CD8-positive, alpha-beta memory T cell (primary cell): ENCODE results near the gene VCL. TPM values are rescaled to one million over a fixed set of nuclear protein-coding genes. Genes with fewer than 3 reads are reported as not detected.

Source experiments
- CTCF ChIA-PET: fragments of 350-600 bp; sonication (Branson Sonifier 250); formaldehyde crosslinking; loops from one replicate; lab custom pipeline; 2021; ENCODE audit warnings: antibody characterized with exemption; lab: Charles Lee
- POLR2A ChIA-PET: fragments of 350-600 bp; sonication (Branson Sonifier 250); formaldehyde crosslinking; loops from one replicate; lab custom pipeline; 2021; ENCODE audit warnings: antibody characterized with exemption; lab: Charles Lee
- DNase-seq, 5 donors: peaks; one replicate each; pipeline versions ENCODE4 v3.0.0 to v3.0.0-alpha.2; 2020 to 2022; ENCODE audit warnings: mixed read lengths in 1 of 5
- H3K27ac ChIP-seq: one replicate; pipeline ENCODE4 v1.7.0; 2013; ENCODE audit warnings: low read depth, mild to moderate bottlenecking, low read length, moderate library complexity
- H3K27me3 ChIP-seq: 2 replicates; pipeline ENCODE4 v1.7.0; 2013; ENCODE audit warnings: low read length, mild to moderate bottlenecking; ENCODE audit not compliant: insufficient read depth, poor library complexity, severe bottlenecking
- H3K36me3 ChIP-seq: 2 replicates; pipeline ENCODE4 v1.7.0; 2013; ENCODE audit warnings: mild to moderate bottlenecking, low read length, moderate library complexity; ENCODE audit not compliant: insufficient read depth
- H3K4me1 ChIP-seq: 2 replicates; pipeline ENCODE4 v1.7.0; 2013; ENCODE audit warnings: mild to moderate bottlenecking, low read length, moderate library complexity; ENCODE audit not compliant: insufficient read depth
- H3K4me3 ChIP-seq: 2 replicates; pipeline ENCODE4 v1.7.0; 2013; ENCODE audit warnings: mild to moderate bottlenecking, low read length
- H3K9me3 ChIP-seq: 2 replicates; pipeline ENCODE4 v1.7.0; 2013; ENCODE audit warnings: mild to moderate bottlenecking, low read length
- H3K27ac Mint-ChIP-seq, 8 donors: one replicate each; pipeline ENCODE4 v1.8.0; 2020 to 2021; ENCODE audit warnings: mixed read lengths in 8 of 8, mild to moderate bottlenecking in 6 of 8, inconsistent platforms in 3 of 8, moderate library complexity in 3 of 8
- H3K27me3 Mint-ChIP-seq, 2 donors: one replicate each; pipeline ENCODE4 v1.8.0; 2020 to 2021; ENCODE audit warnings: mixed read lengths in 2 of 2, mild to moderate bottlenecking in 1 of 2, moderate library complexity in 1 of 2
- H3K36me3 Mint-ChIP-seq, 3 donors: one replicate each; pipeline ENCODE4 v1.8.0; 2020 to 2021; ENCODE audit warnings: mixed read lengths in 3 of 3, inconsistent platforms in 1 of 3, mild to moderate bottlenecking in 1 of 3
- H3K4me1 Mint-ChIP-seq, 3 donors: one replicate each; pipeline ENCODE4 v1.8.0; 2020 to 2021; ENCODE audit warnings: mixed read lengths in 3 of 3, inconsistent platforms in 1 of 3, mild to moderate bottlenecking in 1 of 3
- H3K4me3 Mint-ChIP-seq, 7 donors: one replicate each; pipeline ENCODE4 v1.8.0; 2020 to 2021; ENCODE audit warnings: mixed read lengths in 7 of 7, mild to moderate bottlenecking in 6 of 7, moderate library complexity in 4 of 7, inconsistent platforms in 2 of 7
- H3K9me3 Mint-ChIP-seq, 5 donors: one replicate each; pipeline ENCODE4 v1.8.0; 2020 to 2022; ENCODE audit warnings: mixed read lengths in 5 of 5, mild to moderate bottlenecking in 3 of 5, moderate library complexity in 2 of 5, inconsistent platforms in 1 of 5
- polyA plus RNA-seq: library from polyadenylated mRNA; unstranded; fragments of 300-500 nt; fragmentation: Illumina TruSeq; gene quantifications from one replicate; pipeline ENCODE4 v1.2.3, GENCODE V29; 2021
- total RNA-seq, 2 experiments: library from RNA; stranded (reverse); gene quantifications; one replicate each; pipeline ENCODE4 v1.2.3, GENCODE V29; 2021

The VCL gene
- total and polyA plus RNA-seq, 3 experiments from 2014 or later = 30.6 to 43.7 (median 31.2) TPM

DNA sequence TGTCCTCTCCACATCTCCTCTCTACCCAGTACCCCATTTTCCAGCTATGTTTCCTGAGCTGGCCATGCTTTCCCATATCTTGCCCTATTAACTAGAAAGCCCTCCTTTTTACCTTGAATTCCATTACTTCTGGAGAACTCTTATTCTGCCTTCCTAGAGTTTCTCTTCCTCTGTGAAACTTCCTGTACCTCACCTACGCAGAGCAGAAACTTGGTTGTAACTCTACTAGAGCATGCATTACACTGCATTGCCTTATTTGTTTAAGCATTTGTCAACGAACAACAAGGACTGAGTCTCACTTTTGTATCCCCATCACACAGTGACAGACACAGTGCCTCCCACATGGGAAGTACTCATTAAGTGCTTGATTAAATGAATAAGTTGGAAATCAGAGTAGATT is 36.4 kb downstream of the VCL start:
- Histone ChIP-seq H3K4me3 (no peak overlapping the region), H3K36me3 (no peaks in the 10 kb centered on the region), H3K27me3 (no peaks in the 10 kb centered on the region), H3K27ac (no peak overlapping the region), H3K9me3 (no peaks in the 10 kb centered on the region), H3K4me1 (peaks cover 17% of the 10 kb centered on the region)
- peaks cover 0 to 10% (median 2%) of the 10 kb centered on the region in 3 donors for H3K36me3 Mint-ChIP-seq
- H3K4me1 Mint-ChIP-seq = peaks cover 32 to 40% (median 39%) of the 10 kb centered on the region in 3 donors
- CTCF ChIA-PET = interaction anchor here (0.9 to 4.4 kb wide), 5 partner anchors 10 to 148 kb away, joined by 3 to 30 read pairs (median 4); no protein-coding TSS in a partner anchor
- H3K27ac Mint-ChIP-seq = peak overlapping the region; percentile 2 to 88 (median 49)
- H3K4me3 Mint-ChIP-seq = no peak overlapping the region
- DNase-seq = no peak
- H3K27me3 Mint-ChIP-seq = no peaks in the 10 kb centered on the region
- no peaks in the 10 kb centered on the region for H3K9me3 Mint-ChIP-seq
- POLR2A ChIA-PET = no interaction called here

DNA sequence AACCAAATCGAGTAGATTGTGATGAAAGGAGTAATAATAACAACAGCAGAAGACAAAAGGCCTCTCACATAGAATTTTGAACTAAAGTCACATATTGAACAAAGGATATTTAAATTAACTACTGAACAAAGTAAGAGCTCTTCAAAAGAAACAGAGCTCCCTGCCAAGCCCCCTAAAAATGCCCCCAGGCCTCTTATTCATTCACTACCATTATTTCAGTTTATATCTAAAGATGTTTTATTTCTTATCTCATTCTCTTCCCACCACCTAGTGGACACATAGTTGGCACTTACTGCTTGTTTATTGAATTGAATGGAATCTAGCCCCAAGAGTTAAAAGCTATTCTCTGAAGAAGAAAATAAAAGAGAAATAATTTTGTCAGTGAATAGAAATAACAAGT is 37.4 kb downstream of the VCL start:
- POLR2A ChIA-PET = no interaction called here
- H3K27ac Mint-ChIP-seq = peak overlapping the region; percentile 1 to 88 (median 62)

DNA sequence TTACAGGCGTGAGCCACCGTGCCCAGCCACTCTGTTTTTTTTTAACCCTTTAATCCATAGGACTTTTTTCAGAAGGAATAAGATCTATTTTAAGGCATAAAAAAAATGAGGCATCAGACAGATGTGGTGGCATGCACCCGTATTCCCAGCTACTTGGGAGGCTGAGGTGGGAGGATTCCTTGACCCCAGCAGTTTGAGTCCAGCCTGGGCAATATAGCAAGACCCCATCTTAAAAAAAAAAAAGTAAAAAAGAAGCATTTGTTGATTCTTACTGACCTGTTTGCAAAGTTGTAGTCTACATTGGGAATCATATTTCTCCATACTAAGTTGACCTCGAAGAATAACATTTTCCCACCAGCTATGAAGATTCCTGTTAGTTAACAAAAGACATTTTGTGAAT is 38.6 kb downstream of the VCL start:
- Mint-ChIP-seq H3K9me3 (no peaks in the 10 kb centered on the region), H3K4me1 (peaks cover 31 to 41% (median 31%) of the 10 kb centered on the region in 3 donors), H3K36me3 (peaks cover 0 to 6% (median 5%) of the 10 kb centered on the region in 3 donors), H3K27me3 (no peaks in the 10 kb centered on the region), H3K27ac (no peak overlapping the region), H3K4me3 (no peak overlapping the region)
- POLR2A ChIA-PET = no interaction called here
- Histone ChIP-seq H3K4me1 (peaks cover 7% of the 10 kb centered on the region), H3K27ac (no peak overlapping the region), H3K36me3 (no peaks in the 10 kb centered on the region), H3K9me3 (no peaks in the 10 kb centered on the region), H3K4me3 (no peak overlapping the region), H3K27me3 (no peaks in the 10 kb centered on the region)
- DNase-seq = no peak
- CTCF ChIA-PET = interaction anchor here (0.6 to 4.4 kb wide), 5 partner anchors 77 to 150 kb away, joined by 3 to 30 read pairs (median 6); no protein-coding TSS in a partner anchor

More for the DNA sequence above, 37.4 kb downstream of the VCL start:
- Mint-ChIP-seq H3K4me3 (no peak overlapping the region), H3K36me3 (peaks cover 0 to 10% (median 5%) of the 10 kb centered on the region in 3 donors), H3K9me3 (no peaks in the 10 kb centered on the region), H3K27me3 (no peaks in the 10 kb centered on the region), H3K4me1 (peaks cover 38 to 47% (median 39%) of the 10 kb centered on the region in 3 donors)
- Histone ChIP-seq H3K36me3 (no peaks in the 10 kb centered on the region), H3K4me1 (peaks cover 17% of the 10 kb centered on the region), H3K27me3 (no peaks in the 10 kb centered on the region), H3K9me3 (no peaks in the 10 kb centered on the region), H3K27ac (no peak overlapping the region), H3K4me3 (no peak overlapping the region)
- CTCF ChIA-PET = interaction anchor here (0.9 to 4.4 kb wide), 13 partner anchors 10 to 156 kb away, joined by 3 to 30 read pairs (median 4); no protein-coding TSS in a partner anchor
- DNase-seq = peak in 1 of 5 donors; percentile 5

DNA sequence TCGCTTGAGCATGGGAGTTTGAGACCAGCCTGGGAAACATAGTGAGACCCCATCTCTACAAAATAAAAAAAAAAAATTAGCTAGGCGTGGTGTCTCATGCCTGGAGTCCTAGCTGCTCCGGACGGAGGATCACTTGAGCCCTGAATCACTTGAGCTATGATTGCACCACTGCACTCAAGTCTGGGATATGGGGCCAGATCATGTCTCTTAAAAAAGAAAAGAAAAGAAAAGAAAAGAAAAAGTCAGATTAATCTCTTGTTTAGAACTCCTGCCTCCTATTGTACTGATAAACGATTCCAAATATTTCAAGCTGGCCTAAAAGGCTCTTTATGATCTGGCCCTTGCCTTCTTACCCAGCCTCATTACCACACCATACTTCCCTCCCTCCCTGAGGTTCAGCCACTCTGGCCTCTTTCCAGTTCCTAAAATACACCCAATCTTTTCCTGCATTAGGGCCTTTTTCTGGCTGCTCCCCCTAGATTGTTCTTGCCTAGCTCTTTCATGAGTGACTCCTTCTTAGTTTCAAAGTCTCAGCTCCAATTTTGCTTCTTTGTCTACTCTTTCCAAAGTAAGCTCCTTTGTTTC is 41.7 kb downstream of the VCL start:
- Mint-ChIP-seq H3K36me3 (peaks cover 6 to 17% (median 8%) of the 10 kb centered on the region in 3 donors), H3K4me1 (peaks cover 10 to 20% (median 18%) of the 10 kb centered on the region in 3 donors), H3K4me3 (no peak overlapping the region), H3K9me3 (no peaks in the 10 kb centered on the region), H3K27ac (peak overlapping the region in 4 of 8 donors; percentile 5 to 91 (median 54)), H3K27me3 (no peaks in the 10 kb centered on the region)
- Histone ChIP-seq H3K27ac (no peak overlapping the region), H3K9me3 (no peaks in the 10 kb centered on the region), H3K4me3 (no peak overlapping the region), H3K27me3 (no peaks in the 10 kb centered on the region), H3K4me1 (peaks cover 2% of the 10 kb centered on the region), H3K36me3 (peaks cover 9% of the 10 kb centered on the region)
- CTCF ChIA-PET = interaction anchor here (1.0 to 1.3 kb wide), 3 partner anchors 47 to 99 kb away, joined by 3 to 4 read pairs (median 3); no protein-coding TSS in a partner anchor
- DNase-seq = no peak
- POLR2A ChIA-PET = no interaction called here

DNA sequence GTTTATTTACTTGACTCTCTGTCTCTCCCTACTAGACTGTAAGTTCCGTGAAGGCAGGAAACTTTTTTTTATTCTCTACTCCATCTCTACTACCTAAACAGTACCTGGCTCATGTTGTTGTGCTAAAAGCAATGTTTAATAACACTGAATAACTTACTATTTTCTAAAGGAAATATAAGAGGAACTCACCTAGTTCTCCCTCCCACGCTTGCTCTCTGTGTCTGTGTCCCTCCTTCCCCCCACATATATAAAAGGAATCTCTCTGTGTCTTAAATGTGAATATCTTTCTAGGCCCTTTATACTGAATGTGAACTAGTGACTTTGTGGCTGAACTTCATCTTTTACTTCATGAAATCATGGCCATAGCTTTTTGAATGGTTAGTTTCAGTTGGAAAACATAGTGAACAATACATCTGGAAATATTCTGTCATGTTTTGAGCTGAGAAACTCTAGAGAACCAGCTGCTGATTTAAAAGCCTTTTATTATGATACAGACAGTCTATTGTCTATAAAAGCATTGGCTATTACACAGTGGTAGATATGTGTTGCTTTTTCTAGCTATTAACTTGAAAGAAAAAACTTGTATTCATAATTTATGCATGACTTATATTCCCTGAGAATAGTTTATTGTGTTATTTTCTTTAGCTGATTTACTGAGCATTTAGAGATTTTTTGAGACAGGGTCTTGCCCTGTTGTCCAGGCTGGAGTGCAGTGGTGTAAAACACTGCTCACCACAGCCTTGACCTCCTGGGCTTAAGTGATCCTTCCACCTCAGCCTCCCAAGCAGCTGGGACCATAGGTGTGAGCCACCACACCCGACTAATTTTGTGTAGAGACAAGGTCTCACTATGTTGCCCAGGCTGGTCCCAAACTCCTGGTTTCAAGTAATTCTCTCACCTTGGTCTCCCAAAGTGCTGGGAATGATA is 42.5 kb downstream of the VCL start:
- H3K4me3 Mint-ChIP-seq = no peak overlapping the region
- H3K9me3 Mint-ChIP-seq = no peaks in the 10 kb centered on the region
- DNase-seq = no peak
- no peaks in the 10 kb centered on the region for H3K9me3 ChIP-seq
- peak overlapping the region in 4 of 8 donors; percentile 22 to 64 (median 46) for H3K27ac Mint-ChIP-seq
- ChIA-PET POLR2A (no interaction called here), CTCF (interaction anchor here (0.9 to 1.3 kb wide), 4 partner anchors 11 to 100 kb away, joined by 3 to 4 read pairs (median 4); no protein-coding TSS in a partner anchor)
- peaks cover 2 to 12% (median 11%) of the 10 kb centered on the region in 3 donors for H3K4me1 Mint-ChIP-seq
- H3K4me1 ChIP-seq = no peaks in the 10 kb centered on the region
- no peaks in the 10 kb centered on the region for H3K27me3 Mint-ChIP-seq
- no peaks in the 10 kb centered on the region for H3K27me3 ChIP-seq
- H3K4me3 ChIP-seq = no peak overlapping the region
- peaks cover 6 to 19% (median 12%) of the 10 kb centered on the region in 3 donors for H3K36me3 Mint-ChIP-seq
- H3K27ac ChIP-seq = no peak overlapping the region
- H3K36me3 ChIP-seq = peaks cover 10% of the 10 kb centered on the region

DNA sequence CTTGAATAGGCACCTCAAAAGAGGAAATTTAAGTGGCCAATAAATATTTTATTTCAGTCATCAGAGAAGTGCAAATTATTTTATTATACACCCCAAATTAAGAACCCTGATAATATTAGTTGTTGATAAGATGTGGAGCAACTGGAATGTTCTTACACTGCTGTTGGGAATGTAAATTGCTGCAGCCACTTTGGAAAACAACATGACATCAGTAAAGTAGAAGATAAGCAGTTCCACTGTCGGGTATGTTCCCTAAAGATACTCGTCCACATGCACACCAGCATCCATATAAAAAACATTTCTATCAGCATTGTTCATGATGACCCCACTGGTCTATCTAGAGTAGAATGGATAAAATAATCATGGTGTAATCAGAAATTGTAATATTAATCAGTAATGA is 46.5 kb downstream of the VCL start:
- POLR2A ChIA-PET = no interaction called here

DNA sequence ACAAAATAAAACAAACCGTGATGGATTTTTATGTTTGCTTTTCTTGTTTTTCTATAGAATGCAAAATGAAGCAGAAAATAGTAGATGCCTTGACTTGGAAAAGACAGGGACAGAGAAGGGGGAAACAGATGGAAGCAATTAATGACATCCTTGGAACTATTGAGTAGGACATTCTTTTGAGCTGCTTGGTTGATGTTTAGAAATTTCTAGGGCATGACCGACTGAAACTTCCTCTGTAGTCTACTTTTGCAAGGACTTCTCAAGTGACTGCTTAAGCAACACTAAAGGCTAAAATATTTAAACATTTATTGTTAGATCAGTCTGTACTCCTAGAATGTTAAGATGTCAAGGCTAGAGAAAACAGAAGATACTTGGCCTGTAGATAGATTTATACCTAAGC is 49.4 kb downstream of the VCL start:
- Histone ChIP-seq H3K9me3 (no peaks in the 10 kb centered on the region), H3K27me3 (no peaks in the 10 kb centered on the region), H3K4me3 (no peak overlapping the region), H3K4me1 (no peaks in the 10 kb centered on the region), H3K27ac (no peak overlapping the region), H3K36me3 (peaks cover 10% of the 10 kb centered on the region)
- POLR2A ChIA-PET = no interaction called here
- Mint-ChIP-seq H3K4me3 (no peak overlapping the region), H3K27me3 (no peaks in the 10 kb centered on the region), H3K27ac (peak overlapping the region in 2 of 8 donors; percentile 14 to 34), H3K9me3 (no peaks in the 10 kb centered on the region), H3K36me3 (peaks cover 6 to 14% (median 7%) of the 10 kb centered on the region in 3 donors), H3K4me1 (peaks cover 12 to 18% (median 18%) of the 10 kb centered on the region in 3 donors)
- CTCF ChIA-PET = interaction anchor here (1.0 to 1.1 kb wide), 2 partner anchors 12 to 107 kb away, joined by 3 to 4 read pairs; no protein-coding TSS in a partner anchor
- DNase-seq = no peak

More for the DNA sequence above, 46.5 kb downstream of the VCL start:
- no peaks in the 10 kb centered on the region for H3K4me1 ChIP-seq
- Mint-ChIP-seq H3K9me3 (no peaks in the 10 kb centered on the region), H3K27me3 (no peaks in the 10 kb centered on the region), H3K4me3 (no peak overlapping the region), H3K27ac (no peak overlapping the region), H3K4me1 (peaks cover 2 to 19% (median 18%) of the 10 kb centered on the region in 3 donors), H3K36me3 (peaks cover 6 to 14% (median 9%) of the 10 kb centered on the region in 3 donors)
- no peak overlapping the region for H3K4me3 ChIP-seq
- H3K27ac ChIP-seq = no peak overlapping the region
- peaks cover 10% of the 10 kb centered on the region for H3K36me3 ChIP-seq
- H3K9me3 ChIP-seq = no peaks in the 10 kb centered on the region
- no peak for DNase-seq
- CTCF ChIA-PET = interaction anchor here (1.1 kb wide), 1 partner anchor 164 kb away, joined by 3 read pairs; no protein-coding TSS in a partner anchor
- H3K27me3 ChIP-seq = no peaks in the 10 kb centered on the region
